Midbrain (tissue), 1 donor: ENCODE data around the gene WDFY4.

Experiments used
- DNase-seq: peaks from one replicate; lab custom pipeline; 2025; lab: John Stamatoyannopoulos, UW

The WDFY4 gene

DNA sequence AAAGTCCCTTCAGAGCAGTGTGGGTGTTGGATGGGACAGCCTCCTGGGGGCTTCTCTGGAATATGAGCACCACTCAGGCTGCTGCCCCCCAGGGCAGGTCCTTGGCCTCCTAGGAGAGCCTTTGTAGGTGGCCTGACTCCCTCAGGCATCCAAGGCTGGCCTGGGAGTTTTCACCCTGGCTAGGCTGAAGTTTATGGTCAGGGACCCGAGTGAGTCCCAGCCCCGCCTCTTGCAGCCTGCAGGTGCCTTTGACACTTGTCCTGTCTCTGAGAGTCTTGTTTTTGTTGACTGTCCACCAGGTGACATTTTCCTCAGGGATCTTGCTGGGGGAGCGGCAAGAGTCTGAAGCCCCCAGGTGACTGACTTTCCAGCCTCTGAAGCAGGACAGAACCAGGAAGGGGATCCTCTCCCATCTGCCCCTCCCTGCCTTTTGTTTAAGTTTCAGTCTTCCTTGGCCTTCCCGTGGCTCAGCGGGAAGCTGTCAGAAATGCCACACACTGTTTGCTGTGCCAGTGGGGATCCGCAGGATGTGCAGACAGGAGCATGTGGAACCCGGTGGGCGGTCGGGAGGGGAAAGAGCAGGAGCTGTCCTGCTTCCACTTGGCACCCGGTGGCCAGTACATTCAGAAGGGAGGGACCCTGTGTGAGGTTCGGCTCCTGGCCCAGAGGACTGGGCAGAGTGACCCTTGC lies 195.5 kb downstream of the WDFY4 start:
- no peak for DNase-seq

DNA sequence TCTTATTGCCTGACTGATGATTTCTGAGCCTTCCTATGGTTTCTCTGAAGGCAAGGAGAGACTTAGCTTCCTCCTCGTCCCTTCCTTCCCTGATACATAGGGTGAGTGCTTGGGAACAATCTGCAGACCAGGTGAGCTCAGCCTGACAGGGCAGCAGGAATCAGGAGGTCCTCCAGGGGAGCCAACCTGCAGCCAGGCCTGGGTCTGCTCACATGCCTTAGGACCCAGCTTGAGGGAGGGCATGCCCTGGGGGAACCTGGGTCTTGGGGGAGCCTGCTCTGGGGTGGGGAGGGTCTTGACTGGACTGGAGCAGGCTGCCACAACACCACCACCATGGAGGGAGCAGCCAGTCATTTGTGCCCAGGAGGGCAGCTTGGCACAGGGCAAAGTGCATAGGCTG lies 197.3 kb downstream of the WDFY4 start:
- DNase-seq = no peak

DNA sequence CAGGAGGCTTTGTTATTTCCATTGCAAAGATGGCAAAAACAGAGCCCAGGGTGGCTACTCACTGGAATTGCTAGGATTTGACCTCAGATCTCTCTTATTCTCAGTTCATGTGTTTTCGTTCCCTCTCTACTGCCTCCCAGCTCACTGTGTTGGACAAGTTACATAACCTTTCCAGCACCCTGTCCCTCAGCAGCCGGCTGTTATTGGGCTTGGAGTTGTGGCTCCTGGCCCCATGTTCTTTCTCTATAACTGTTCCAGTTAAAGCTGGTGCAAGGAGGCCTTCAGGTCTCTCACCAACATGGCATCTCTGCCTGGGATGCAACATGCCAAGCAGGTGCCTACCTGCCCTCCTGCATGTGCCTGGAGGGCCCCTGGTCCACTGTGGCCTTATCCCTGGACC lies 198.2 kb downstream of the WDFY4 start:
- no peak for DNase-seq

DNA sequence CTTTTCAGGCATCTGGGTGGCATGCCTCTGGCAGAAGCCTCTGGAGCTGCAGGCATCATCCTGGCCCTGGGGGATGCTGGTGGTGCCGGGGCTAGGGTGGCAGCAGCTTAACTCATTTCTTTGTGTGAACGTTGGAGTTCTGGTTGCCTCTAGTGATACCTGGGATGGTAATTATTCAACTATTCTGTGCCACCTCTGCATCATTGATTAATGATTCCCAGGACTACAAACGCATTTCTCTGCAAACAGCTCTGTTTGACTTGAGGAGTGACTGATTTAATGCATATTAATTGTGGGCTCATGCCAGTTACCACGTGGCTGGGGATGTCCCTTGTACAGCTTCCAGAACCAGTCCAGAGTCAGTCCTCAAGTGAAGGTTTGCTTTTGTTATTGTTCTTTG lies 199.0 kb downstream of the WDFY4 start:
- no peak for DNase-seq

DNA sequence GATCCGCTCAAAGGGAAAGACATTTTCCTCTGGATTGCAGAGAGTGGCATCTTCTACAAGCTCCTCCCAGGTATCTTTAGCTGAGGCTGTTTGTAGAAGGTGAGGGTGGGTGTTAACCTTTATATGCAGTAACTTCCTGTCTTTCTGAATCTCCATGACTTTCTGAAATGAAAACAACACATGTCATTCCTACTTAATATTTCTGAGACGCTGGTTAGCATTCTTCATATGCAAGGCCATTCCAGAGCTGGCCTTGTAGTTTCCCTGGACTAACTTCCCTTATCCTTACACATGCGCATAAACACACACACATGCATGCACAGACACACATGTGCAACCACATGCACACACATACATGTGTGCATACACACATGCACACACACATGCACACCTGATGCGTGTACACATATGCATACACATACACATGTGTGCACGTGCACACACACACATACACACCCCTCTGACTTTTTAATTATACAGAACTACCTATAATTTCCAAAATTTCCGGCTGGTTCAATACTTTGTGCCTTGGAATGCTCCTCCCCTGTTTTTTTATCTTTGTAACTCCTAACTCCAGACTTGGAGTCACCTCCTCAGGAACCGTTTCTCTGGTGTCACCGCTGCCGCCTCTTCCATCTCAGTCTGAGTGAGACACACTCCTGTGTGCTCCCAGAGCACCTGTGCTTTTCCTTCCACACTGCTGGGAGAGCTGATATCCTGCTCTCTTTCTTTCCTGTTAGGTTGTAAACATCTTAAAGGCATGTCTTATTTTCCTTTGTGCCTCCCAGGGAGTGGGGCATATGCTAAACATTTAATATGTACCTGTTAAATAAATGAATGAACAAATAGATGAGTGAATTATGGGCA lies 199.7 kb downstream of the WDFY4 start:
- DNase-seq = no peak

DNA sequence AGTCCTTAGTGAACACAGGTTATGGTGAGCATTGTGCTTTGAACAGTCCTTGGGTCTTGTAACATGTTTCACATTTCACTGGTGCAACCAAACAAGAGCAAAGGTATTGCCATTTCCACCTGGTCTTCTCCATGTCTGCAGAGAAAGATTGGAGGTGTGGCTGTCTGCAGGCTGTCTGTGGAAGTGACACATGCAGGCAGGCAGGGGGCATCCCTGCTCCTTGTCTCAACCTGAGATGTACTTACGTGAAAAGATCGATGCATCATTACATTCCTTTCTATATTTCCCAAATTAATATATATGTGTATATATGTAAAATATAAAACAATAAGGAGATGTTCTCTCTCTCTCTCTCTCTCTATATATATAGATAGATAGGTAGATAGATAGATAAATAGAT lies 200.7 kb downstream of the WDFY4 start:
- DNase-seq = no peak

DNA sequence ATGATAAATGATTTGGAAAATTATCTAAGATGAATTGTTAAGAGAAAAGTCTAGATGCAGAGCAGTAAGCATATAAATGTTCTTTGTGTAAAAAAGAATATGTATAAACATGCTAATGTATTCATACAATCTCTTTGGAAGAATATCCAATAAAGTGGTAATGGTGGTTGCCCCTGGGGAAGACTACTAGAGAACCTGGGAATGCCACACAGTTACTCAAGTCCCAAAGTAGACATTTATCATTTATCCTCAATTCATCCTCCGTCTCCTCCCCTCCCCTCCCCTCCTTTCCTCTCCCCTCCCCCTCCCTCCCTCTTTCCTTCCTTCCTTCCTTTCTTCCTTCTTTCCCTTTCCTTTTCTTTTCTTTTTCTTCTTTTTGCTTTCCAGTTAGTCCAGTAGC lies 203.3 kb downstream of the WDFY4 start:
- DNase-seq = no peak

DNA sequence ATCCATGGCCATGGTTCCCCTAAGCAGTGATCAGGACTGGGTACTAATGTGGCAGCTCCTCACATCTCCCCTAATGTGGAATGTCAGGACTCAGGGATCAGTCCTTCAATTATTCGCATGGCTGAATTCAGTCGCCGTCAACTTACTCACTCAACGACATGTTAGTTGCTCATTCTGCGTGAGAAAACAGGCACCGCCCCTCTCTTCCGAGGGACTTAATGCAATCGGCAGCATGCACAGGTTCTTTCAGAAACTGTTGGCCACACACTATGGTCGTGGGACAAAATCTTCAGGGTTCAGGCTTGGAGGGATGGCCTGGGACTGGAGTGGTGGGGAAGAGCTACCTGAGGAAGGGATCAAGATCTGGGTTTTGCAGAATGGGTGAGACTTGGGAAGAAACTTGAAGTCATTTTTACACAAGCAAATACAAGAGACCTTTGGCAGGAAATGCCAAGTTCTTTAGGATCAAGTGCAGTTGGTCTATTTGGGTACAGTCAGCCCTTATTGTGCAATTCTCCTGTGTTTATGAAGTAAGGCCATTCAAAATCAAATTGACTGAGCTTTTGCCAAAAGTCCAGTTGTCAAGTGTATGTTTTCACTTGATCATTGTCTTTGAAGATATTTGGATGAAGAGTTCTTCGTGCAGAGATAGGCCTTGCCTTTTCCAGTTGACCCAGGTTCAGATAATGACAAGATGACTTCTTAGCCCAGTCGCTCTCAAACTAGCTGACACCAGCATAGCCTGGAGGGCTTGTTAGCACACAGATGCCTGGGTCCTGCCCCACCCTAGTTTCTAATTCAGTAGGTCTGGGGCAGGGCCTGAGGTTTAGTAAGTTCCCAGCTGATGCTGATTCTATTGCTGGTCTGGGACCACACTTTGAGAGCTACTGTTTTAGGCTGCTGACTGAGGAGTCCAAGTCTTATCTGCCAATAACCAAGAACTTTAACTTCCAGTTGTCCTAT lies 206.5 kb downstream of the WDFY4 start:
- DNase-seq = no peak

DNA sequence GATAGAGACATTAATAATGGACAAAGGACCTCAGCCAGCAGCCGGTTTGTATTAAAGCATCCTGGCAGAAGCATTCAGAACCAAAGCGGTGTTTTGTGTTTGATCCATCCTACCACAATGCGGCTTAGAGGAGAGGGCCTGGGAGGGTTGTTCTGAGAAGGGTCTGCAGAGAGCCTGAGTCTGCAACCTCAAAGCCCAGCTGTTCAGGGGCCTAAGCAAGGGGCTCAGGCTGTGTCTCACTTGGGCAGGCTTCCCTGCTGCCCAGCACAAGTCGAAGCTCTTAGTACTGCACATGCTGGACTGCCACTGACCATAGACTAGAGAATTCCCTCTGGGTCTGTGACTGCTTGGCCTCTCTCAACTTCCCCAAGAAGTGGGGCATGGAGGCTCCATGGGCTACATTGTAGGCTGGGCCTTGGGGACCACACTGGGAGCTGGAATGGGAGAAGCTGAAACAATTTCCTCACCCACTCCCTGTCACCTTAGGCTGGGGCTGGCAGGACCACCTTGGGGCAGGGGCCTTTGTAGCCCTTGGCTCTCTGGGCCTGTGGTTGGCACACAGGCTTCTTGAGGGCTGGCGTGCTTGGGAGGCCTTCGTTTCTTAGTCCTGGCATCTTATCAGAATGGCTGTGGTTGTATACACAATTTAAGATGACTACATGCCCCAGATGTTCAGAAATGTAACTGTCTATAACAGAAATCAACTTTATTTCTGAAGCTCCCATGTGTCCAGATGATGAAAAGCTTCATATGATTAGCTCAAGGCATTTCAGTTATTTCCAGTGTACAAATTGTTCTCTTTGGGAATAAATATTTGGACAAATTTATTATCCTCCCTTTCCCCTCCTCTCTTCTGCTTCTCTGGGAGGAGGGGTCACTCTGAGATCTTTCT lies 210.5 kb downstream of the WDFY4 start:
- DNase-seq = no peak

DNA sequence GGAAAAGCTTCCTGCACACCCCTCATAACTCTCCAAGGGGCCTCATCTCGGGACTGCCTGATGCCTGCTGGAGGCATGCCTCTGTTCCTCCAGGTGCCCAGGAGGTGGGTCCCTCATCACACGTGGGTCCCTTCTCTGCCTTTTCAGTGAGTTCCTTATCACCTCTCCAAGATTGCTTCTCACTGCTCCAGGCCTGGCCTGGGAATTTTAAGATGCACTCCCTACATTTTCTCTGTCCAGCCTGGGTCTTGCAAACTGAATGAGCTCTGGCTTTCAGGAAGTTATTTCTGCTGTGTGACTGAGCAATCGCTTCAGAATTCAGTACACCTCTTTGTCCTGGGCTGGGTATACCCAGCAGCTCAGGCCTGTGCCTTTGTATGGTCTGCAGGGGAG lies 211.1 kb downstream of the WDFY4 start:
- DNase-seq = no peak

DNA sequence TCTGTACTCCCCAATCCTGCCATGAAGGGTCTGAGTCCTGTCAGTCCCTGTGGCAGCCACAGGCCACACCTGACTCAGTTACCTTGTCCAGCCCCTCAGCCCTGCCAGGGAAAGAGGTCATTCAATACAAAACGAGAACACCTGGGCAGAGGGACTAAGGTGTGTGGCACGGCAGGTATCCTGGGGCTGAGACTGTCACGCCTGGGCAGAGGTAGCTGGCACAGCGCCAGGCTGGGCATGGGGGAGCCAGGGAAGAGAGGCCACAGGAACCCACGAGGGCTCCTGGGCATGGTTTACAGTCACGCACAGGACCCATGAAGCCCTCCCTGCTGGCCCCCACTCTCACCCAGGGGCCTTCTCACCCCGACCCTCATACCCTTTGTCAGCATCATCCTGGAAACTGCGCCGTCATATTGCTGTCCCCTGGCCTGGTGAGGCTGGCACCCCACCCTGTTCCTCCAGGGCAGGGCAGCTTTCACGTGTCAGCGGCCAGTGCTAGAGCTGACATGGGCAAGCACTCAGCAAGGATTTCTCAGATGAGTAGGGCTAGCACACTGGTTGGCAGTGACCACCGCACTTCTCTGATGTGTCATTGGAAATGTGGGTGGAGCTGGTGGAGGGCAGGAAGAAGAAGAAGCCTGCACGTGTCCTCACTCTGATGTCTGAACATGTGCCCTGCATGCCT lies 212.2 kb downstream of the WDFY4 start:
- DNase-seq = no peak

DNA sequence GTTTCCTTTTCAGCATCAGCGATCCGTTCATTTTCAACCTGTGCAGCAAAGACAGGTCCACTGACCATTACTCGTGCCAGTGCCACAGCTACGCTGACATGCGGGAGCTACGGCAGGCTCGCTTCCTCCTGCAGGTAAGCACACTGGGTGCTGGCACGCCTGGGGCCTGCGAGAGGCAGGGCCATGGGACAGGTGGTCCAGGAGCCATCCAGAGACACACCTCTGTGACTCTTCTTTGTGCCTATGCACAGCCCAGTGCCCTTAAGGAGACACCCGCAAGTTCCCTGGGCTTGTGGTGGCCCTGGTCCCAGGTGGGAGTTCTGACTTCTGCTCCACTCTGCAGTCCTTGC lies 212.7 kb downstream of the WDFY4 start:
- no peak for DNase-seq

DNA sequence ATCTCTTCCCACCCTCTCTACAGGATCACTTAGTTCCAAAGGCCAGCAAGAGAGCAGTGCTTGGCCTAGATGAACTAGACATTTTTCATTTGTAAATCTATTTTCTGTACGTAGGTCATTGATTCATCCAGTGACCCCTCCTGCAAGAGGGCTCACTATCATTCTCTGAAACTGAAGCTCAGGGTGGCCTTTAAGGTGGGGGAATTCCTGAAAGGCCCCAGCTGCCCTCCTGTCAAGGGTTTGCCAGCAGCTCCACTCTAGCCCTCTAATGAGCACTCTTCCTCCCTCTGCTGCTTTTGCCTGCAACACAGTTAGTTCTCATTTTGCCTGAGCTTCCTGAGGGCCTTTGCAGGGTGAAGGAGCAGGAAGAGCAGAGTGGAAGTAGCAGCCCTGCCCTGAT lies 213.8 kb downstream of the WDFY4 start:
- DNase-seq = no peak

DNA sequence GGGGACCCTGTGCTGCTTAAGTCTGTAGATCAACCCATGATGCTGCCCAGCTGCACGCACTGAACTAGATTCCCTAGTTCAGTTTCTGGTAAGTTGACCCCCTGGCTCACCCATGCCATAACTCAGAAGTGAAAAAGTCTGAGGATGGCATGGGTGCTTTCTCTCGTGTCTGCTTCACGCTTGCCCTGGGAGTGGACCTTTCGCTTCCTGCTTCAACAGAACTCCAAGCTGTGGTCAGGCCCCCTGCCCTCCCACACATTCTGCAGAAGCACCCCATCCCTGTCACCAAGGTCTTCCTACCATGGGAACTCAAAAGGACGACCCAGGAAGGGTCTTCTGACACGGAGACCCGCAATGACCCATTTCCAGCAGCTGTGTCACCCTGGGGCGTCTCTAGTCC lies 215.1 kb downstream of the WDFY4 start:
- no peak for DNase-seq

DNA sequence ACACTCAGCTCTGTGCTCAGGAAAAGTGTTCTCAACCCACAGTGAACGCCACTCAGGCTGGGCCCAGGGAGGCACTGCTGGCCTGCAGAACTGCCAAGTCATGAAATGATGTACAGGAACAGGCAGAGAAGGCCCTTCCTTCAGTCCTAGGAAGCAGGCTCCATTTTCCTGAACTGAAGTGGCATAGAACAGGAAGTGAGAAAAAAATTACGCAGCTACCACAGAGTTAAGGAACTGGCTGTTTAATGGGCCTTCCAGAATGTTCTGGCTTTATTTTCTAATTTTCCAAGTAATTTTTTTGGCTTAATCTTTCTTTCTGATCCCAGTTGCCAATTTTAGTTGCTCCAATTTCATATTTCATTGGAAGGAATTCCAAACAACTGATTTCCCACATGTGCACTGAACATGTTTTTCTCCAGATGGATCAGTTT lies 215.7 kb downstream of the WDFY4 start:
- DNase-seq = no peak

DNA sequence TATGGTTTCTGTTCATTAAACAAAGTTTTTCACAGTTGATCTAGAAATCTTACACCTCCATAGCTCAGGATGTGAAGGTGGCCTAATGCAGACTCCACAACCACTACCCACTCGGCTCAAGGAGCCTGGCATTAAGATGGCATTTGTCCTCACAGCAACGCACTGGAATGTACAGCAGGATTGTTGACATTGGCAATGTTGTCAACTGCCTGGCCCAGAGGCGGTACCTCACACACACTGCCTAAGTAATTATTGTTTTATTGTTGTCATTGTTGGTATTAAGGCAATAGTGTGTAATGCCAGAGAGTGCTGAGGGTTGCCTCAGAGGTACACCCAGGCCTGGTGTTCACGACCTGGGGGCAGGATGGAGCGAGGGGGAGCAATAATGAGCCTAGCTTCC lies 216.6 kb downstream of the WDFY4 start:
- DNase-seq = no peak

DNA sequence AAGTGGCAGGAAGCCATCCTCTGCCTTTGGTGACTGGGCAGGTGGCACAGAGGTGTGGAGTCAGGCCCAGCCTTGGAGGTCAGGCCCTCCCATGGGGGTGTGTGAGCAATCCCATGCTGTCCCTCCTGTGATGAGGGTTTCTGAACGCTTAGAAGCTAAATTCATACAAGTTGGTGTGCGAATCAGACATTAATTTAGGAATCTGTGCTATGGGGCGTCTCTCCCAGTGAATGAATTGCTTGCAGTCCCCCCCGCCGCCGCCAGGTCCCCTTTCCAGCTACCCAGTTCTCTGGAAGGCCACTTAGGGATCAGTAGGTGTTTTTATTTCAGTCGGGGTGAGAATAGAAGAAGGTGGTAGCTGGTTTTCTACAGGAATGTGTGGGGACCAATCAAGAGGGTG lies 217.4 kb downstream of the WDFY4 start:
- no peak for DNase-seq

DNA sequence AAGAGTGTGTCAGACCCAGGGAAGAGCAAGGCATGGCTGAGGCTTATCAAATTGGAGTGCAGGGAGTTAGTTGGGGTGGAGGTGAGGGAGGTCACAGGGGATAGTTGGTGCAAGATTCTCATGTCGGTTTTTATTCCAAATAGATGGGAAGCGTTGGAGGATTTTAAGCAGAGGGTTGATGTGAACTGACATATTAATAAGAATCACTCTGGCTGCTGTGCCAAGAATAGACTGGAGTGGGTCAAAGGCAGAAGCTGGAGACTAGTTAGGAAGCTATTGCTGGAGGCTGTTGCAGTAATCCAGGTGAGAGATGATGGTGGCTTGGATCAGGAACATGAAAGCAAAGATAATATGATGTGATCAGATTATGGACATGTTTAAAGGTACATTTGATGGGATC lies 218.5 kb downstream of the WDFY4 start:
- no peak for DNase-seq

DNA sequence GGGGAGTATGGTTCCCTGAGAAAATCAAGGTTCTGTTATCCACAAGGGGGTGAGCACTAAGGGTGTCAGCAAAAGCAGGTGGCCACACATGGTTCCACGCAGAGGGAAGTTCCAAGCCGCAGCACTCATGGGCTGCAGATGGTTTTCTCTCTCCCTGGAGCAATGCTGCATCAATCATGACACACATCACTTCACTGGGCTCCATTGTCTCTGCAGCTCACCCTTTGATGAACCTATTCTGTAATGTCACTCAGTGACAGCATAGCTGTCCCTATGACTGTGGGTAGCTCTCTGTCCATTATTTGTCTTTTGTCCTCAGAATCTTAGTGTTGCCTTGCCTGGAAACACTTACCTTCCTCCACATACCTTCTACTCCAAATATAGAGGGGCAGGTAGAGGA lies 220.2 kb downstream of the WDFY4 start:
- DNase-seq = no peak

DNA sequence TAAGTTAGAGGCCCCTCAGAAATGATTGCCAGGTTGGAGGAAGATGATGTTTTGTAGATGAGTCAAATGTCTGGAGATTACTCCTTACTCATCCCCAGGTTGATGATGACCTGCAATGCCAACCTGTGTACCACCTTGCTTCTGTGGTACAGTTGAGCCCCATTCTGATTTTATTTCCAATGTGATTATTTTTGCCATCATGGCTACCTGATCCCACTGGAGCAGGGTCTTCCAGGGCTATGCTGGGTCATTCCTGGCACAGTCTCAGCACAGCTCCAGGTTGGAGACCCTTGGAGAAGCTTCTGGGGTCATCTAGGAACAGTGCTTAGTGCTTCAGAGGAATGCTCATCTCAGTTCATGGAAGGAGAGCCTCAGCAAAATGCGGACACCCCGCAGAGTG lies 220.6 kb downstream of the WDFY4 start:
- DNase-seq = no peak

DNA sequence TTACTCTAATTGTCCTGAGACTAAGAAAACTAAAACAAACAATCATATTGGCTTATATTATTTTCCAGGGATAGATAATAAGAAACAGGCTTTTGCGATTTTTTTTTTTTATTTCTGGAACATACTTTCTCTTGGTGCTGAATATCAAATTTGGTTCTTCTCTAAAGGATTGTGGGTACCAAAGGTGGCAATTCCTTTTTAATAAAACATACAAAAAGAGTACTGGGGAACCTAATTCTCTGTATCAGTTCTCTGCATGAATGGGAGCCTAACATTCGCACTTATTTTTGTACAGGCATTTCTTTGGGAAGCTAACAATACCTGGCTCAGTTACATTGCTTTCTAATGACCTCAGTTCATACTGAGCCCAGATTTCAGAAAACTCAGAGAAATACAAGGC lies 222.2 kb downstream of the WDFY4 start:
- no peak for DNase-seq
